GM19025 (cell line): Measurements from ENCODE around the gene CXCR4.

Experiments
- ATAC-seq: cut with Tn5 transposase; IDR thresholded peaks from one replicate; pipeline ENCODE4 v1.9.1; 2021; ENCODE audit warnings: mild to moderate bottlenecking, low read depth, moderate library complexity; ENCODE audit not compliant: unreplicated experiment

The CXCR4 gene

DNA sequence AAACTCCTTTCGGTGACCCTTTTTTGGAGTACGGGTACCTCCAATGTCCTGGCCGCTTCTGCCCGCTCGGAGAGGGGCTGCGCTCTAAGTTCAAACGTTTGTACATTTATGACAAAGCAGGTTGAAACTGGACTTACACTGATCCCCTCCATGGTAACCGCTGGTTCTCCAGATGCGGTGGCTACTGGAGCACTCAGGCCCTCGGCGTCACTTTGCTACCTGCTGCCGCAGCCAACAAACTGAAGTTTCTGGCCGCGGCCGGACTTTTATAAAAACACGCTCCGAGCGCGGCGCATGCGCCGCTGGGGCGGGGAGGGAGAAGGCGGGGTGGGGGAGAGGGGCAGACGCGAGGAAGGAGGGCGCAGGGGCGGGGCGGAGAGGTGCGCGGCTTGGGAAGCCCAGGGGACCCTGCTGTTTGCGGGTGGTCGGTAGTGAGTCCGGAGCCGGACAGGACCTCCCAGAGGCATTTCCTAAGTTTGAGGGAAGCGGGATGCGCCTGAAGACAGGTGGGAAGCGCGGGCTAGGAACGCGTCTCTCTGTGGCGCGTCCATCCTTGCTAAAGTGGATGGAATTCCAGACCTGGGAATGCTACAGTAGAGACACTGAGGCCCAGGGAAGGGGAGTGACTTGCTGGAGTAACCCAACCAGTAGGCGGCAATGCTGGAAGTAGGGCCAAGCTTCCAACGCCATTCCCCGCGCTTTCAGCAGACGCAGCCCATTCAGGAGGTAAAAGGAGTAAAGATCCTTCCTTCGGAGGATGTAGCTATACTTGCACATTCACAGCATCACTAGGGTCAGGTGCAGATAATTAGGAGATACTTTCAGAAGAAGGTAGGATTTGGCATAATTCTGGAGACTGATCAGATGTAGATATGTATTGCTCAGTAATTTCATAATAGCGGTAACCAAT is at the start of gene CXCR4:
TSS of gene CXCR4 (minus strand) at position 241 of the 910 bp plus-strand sequence. CDS start at position 152, 89 bp downstream.
- ATAC-seq = peak; percentile 25

DNA sequence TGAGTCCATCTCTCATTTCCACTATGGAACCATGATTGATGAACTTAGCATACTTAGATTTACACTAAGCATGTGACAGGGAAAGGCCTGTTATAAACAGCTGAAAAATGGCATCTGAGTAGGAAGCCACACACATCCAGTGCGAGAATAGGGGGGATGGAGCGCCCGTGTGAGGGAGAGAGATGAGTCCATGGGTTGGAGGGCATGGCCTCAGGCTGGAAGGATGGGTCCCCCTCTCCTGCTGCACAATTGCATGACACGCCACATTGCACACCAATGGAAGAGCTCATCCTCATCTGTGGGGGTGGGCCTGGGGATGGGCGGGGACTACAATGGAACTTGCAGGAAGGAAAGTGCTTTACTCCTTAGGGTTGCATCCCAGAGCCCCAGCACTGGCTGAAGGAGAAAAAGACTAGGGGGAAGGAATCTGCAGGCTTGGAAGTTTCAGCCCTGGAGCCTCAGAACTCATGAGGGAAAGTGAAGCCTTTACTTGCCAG is 46.4 kb upstream of the CXCR4 start:
- ATAC-seq = no peak

DNA sequence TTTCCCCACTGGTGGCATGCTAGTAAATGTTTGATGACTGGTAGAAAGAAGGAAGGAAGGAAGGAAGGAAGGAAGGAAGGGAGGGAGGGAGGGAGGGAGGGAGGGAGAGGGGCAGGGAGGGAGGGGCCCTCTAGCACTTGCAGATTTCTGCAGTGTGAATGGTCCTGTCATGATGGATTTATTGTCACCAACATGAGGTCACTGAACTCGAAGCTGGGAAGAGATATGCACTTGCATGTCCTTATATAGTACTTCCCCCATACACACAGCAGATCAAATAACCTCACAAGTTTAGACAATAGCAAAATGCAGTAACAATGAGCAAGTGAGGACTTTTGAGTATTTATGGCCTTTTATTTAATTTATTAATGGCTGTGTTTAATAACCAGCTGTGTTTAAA is 44.5 kb upstream of the CXCR4 start:
- no peak for ATAC-seq

DNA sequence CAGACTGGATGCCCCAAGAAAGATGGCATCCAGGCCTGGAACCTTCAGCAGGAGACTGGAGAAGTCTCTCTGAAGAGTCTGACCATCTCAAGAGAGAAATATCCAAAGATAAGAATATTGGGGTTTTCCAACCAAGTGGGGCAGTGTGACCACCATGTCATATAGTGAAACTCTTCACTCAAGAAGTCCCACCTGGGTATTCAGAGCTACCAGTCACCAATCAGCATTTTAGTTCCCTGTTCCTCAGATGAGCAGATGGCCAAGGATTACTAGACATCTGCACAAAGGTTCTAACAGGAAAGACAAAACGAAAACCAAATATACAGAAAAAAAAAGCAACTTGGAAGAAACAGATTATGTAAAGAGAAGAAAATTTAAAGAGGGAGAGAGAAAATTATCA is 38.5 kb upstream of the CXCR4 start:
- no peak for ATAC-seq

DNA sequence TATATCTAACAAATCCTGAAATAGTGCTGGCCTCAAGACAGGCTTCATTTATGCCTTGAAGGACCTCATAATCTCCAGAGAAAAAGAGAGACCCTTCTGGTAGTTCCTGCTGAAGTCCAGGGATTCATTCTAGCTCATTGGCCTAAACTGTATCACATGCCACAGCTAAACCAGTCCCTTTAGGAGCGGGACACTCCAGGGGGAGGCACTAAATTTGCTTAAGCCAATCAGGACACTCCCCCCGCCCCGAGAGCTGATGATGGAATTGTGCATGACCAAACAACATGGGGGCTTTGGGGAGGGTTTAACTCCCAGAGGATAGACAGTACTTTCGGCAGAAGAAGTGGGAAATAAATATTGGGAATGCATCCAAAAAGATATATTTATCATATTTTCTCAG is 36.4 kb upstream of the CXCR4 start:
- no peak for ATAC-seq

DNA sequence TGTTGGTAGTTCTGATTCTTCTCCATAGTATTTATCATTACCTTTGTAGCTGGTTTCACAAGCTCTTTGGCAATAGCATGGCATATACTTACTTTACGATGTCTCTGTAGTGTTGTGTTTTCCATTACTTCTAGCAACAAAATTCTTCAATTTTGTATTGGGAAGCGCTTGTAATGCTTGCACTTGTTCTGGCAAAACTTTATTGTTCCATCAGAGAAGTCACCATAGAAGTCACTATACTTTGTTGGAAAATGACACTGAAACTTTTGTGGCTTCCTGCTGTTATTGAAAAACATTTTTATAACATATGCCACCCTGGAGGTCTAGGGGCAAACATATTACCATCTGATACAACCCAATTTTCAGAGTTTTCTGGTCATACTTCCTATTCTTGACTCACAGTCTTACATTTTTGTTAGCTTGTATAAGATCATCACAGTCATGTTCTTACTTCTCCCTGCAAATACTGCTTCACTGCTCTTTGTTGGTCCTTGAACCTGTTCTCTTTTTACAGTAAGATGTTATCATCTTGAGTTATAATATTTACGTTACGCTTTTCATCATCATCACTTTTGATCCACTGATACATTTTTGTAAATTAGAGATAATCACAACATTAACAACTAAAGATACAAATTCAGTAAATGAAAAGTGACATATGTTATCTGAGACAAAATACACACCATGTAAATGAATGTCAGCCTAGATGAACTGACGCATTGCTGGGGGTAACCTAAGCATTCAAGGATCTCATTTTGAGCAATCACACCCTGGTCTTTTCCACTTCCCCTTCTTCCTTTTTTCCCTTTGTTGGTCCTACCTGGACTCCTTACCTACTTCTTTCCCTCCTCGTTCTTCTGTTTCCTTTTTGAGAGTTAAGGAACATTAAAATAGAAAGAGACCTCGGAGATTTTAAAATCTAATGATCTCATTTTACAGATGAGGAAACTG is 33.3 kb upstream of the CXCR4 start:
- ATAC-seq = no peak

DNA sequence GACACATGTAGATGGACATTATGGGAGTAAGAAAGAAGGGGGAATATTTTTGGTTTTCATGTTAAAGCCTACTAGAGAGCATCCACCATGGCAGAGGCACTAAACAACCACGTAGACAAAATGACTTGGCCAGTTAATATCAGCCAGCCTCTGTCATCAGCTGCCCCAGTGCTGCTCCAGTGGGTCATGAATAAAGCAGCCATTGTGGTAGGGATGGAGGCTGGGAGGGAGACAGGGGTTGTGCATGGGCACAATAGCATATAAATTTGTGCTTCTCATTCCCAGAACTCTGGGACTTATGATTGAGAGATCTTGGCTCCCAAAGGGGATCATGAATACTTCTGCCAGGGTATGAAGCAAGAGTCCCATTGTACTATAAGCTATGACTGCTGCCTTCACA is 31.1 kb upstream of the CXCR4 start:
- ATAC-seq = no peak

DNA sequence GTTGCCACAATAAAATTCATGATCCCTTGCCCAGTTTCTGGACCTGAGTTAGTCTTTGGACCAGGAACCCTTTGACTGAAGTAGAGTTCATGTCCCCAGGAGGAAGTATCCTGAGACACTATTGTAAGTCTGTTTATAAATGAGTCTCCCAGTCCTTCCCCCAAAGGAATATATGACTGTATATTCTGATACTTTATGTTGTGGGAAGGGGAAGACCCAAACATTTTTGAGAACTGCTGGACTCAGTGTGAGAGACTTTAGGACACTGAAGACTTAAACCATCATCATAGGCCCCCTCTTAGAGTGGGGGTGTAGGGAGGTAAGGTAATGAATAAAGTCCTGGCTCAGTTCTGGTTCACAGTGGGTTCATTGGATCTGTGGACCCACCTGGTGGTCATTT is 28.6 kb upstream of the CXCR4 start:
- no peak for ATAC-seq

DNA sequence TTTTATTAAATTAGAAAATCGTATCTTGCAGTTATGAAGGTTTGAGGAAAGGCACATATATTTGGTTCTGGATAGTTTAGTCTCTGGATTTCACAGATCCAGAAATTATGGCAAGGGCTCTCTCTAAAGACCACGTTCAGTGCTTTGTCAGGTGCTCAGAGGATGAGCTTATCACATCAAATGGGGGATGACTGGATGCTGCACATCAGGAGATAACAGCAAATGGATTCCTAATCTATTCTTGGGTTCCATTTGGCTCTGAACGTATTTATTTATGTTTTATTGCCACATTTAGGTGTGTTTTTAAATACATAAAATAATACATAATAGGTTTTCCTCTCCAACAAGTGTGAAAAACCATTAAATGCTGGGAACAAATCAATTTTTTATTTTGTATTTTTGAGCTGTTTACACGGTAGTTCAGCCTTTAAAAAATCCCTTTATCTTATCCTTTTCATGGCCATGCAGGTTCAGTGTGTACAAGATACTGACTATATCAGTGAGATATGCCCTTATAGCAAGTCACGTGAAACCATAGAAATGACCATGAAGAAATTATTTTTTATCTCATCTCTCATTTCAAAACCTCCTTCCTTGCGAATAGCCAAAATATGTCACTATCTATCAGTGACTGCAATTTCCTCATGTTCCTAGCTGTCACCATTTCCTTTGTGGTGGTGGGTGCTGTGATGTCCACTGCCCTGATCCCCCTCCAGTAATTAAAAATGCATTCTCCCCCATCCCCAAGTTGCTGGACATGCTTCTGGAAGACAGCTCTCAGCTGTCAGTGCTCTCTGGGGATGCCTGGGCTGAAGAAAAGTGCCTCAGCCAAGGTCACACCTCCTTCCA is 25.9 kb upstream of the CXCR4 start:
- ATAC-seq = no peak

DNA sequence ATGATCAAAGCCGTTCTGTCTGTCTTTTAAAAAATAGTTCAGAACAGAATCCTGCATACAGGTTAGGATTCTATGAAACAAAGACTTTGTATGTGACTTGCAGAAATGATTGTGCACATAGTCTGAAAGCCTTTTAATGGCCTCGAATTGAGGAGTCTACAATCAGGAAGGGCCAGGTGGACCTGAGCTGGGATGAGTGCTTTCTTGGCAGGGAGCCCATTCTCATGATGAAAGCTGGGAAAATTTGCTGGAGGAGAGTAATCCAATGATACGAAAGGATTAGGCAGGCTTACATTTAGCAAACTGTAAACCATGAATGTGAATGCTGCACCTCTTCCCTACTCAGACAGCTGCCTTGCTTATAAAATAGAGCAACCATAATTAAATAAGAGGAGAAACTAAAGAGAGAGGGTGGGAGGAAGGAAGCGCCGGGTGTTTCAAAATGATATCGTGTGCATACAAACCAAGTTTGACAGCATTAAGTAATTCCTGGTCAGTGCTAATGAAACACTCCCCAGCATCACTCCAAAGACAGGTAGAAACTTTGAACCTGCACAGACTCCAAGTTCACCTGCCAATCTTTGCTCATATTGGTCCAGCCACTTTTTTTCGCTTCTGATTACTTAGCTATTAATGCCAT is 23.7 kb upstream of the CXCR4 start:
- no peak for ATAC-seq

DNA sequence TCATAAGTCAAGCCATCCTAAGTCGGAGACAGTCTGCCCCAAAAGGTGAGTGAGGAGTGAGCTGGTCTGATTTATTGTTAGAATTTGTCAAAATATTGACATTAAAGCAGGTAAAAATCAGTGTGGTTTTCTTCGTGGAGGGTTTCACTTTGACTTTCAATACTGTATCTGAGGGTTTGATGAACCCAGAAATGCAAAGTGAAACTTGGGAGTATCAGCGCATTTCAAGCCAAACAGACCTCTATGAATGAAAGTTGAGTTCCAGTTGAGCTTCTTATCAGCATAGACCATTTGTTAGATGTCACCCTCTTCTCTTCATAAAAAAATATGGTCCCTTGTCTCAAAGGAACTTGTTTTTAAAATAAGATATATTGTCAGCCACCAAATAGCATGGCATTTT is 21.7 kb upstream of the CXCR4 start:
- ATAC-seq = no peak

DNA sequence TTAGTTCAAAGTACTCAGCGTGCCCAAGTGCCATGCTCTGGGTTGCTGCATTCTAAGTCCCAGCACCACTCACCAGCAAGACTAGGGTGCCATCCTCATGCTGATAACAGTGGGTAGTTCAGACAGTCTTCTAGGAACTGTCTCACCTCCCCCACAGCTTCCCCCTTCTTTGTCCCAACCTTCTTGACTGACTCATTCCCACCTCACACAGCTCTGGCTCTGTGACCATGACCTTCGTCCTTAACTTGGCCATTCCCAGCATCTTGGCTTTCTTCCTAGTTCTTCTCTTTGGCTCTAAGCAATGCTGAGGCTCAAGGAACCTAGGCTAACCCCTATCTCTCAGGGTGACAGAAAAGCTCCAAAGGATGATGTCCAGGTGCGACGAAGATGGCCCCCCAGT is 20.0 kb upstream of the CXCR4 start:
- ATAC-seq = no peak

DNA sequence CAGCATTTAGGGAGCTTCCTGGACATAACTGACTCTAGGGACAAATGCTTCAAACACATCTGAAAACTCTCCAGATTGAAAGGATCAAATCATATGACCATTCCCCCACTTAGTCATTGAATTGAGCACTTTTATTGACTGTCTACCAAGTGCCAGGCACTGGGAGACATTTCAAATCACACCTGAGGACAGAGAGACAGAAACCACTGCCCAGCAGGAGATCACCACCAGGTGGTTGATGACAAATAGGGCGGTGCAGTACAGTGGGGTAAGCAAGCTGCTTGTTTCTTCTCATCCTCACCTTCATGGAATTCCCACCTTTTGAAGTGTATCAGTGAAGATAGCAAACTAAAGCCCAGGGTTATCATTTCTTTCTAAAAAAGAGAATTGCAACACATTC is 19.0 kb upstream of the CXCR4 start:
- no peak for ATAC-seq

DNA sequence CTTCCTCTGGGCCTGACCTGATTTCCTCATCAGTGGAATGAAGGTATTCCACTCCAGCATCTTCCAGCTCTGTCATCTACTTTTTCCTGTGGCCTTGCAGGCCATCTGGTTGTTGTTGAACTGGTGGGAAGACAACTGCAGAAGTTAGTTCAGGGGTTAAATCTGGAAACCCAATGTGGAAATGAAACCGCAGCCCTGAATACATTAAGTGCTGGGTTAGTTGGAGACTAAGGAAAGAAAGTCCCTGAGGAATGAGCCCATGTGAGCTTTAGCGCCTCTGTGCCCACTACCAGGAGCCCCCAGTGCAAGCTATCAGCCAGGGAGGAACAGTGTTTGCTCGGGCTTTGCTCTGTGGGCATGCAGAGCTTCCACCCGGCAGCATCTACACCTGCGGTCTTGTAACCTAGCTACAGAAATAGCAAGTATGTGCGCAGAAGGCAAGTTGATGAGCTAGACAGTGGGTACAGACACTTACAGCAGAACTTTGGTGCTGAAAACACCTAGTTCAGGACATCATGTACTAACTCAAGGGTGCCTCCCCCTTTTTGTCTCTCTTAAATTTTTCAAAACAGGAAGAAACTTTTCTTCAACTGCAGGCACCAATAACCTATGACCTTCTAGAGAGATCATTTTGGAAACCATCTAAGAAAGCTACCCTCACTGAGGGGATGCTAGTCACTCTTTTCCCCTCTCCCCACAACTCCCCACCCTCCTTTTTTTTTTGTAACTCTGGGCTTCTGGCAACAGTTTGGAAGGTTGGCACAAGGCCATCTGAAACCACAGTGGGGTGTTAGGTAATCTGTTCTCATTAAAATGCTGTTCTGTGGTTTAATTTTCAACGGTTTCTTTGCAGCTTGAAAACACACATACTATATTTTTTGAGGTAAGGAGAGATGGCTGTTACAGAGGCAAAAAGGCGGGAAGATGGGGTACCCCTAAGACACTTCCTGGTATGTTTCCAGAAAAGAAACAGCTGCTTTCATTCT is 18.3 kb upstream of the CXCR4 start:
- peak; percentile 42 for ATAC-seq

DNA sequence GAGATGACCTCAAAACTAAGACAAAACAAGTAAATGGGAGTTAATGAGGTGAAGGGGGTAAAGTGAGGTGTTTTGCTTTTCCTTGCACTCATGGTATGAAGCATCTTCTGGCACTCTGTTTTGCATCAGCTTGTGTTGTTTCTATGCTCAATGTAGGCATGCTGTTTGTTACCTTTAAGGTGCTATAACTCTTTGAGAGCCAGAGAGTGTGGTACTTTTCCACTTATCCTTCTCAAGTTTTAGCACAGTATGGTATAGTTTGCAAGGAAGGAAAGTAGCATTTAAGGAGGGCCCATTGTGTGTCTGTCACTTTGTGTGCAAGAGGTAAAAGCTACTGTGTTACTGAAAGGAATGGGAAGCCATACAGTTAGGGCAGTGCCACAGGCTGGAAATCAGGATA is 17.5 kb upstream of the CXCR4 start:
- ATAC-seq = no peak

DNA sequence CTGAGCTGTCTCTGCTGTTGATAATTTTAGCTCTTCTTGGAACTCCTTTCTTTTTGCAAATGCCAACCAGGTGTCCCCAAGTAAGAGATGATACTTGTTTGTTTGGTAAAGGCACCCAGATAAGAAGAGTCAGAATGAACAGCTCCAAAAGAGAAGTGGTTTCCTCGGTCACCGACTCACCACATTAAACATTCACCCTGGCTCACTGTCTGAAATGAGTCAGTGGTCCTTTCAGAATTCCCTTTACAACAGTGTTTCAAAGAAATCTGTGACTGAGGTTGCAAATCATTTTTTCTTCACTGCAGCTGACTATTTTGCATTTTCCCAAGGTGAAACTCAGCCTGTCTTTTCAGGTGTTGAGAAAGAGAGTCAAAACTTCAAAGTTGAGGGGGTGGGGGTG is 16.2 kb upstream of the CXCR4 start:
- ATAC-seq = no peak

DNA sequence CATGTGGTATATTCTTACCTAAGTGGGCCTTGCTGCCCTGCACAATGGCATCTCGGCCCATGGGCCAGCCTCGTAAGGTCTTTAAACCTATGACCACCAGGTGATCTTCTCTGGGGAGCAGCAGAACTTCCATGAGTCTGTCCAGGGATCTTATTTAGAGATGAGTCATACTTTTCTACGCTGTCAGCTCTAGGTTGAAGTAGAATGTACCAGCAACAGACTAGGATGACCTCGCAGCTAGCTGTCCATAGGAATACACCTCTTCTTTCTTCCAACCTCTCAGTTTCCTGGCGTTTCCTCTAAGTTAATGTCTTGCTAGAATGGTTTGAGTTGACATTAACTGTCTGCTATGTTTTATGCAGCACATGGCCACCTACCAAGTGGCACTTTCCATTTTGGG is 15.6 kb upstream of the CXCR4 start:
- ATAC-seq = no peak

DNA sequence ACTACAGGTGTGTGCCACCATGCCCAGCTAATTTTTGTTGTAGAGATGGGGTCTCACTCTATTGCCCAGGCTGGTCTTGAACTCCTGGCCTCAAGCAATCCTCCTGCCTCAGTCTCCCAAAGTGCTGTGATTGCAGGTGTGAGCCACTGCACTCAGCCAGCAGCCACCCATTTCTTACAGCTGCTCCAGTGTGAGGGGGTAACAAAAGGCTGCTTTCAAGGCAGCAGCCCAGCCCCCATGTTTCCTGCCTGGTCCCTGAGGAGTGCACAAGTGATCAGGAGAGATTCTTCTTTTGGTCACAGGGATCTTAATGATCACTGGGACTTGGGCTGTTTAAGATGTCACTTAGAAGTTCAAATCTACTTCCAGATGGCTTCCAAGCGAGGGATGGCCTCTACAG is 15.2 kb upstream of the CXCR4 start:
- ATAC-seq = no peak

DNA sequence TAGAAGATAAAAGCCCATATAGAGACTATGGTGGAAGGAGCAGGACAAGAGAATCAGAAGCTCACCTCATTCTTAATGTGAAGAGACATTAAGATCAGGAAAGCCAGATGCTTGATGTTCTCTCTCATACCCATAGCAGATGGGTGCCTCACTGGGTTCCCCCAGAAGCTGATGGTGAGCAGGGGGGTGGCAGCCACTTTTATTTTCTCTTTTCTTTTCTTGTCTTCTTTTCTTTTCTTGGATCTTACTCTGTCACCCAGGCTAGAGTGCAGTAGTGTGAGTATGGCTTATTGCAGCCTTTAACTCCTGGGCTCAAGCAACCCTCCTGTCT is 14.8 kb upstream of the CXCR4 start:
- no peak for ATAC-seq
